Vagina (tissue), 2 donors: Measurements from ENCODE around the gene FOXF1. TPM values are rescaled to one million over a fixed set of nuclear protein-coding genes. Genes with fewer than 3 reads are reported as not detected.

Experiments used
- DNase-seq, 2 donors: peaks; one replicate each; pipeline ENCODE4 v3.0.0-alpha.2; 2017; ENCODE audit errors: extremely low spot score in 2 of 2
- H3K27ac ChIP-seq: fragments of 200-600 bp; sonication (generic); one replicate; pipeline ENCODE4 v1.5.1; 2019
- H3K27me3 ChIP-seq: fragments of 200-600 bp; sonication (generic); one replicate; pipeline ENCODE4 v1.5.1; 2019
- H3K36me3 ChIP-seq, 2 donors: fragments of 200-600 bp; sonication (generic); one replicate each; pipeline ENCODE4 v1.5.1; 2017 to 2019
- H3K4me1 ChIP-seq: fragments of 200-600 bp; sonication (generic); one replicate; pipeline ENCODE4 v1.5.1; 2019
- H3K4me3 ChIP-seq, 2 donors: fragments of 200-600 bp; sonication (generic); 1 replicate in 1 of 2; 2 replicates in 1 of 2; pipeline ENCODE4 v1.5.1; 2016 to 2019
- H3K9me3 ChIP-seq: fragments of 200-600 bp; sonication (generic); one replicate; pipeline ENCODE4 v1.5.1; 2019
- POLR2A ChIP-seq, 2 donors: fragments of 450-650 bp; IDR thresholded peaks; one replicate each; pipeline ENCODE4 v1.6.1; 2017; ENCODE audit warnings: antibody characterized with exemption in 2 of 2, mild to moderate bottlenecking in 2 of 2, moderate library complexity in 2 of 2
- POLR2AphosphoS5 ChIP-seq, 2 donors: sonication (generic); formaldehyde crosslinking; IDR thresholded peaks; one replicate each; pipeline ENCODE4 v1.9.0; 2017; ENCODE audit warnings: antibody characterized with exemption in 2 of 2, mild to moderate bottlenecking in 2 of 2, low read depth in 1 of 2; ENCODE audit not compliant: insufficient read depth in 1 of 2
- intact Hi-C: fragments of 100-400 bp; cut with DNase I; formaldehyde crosslinking; loops from one replicate; pipeline ENCODE4 v1.15.1; 2023
- total RNA-seq: library from RNA; depleted of rRNA; stranded (reverse); fragments of >200 nt; gene quantifications from one replicate; pipeline ENCODE4 v1.2.3, GENCODE V29; 2016
- TF ChIP-seq, protein P1 (sequence below), 3 experiments: fragments of 450-650 bp in 2 of 3; fragments of 200-600 bp in 1 of 3; sonication (generic) in 1 of 3; IDR thresholded peaks; one replicate each; pipeline ENCODE4 v1.5.1; 2017 to 2019; ENCODE audit warnings: antibody characterized with exemption in 3 of 3, mild to moderate bottlenecking in 2 of 3, moderate library complexity in 2 of 3

The FOXF1 gene
- total RNA-seq, 1 donor from 2014 or later: 26.0 TPM

DNA sequence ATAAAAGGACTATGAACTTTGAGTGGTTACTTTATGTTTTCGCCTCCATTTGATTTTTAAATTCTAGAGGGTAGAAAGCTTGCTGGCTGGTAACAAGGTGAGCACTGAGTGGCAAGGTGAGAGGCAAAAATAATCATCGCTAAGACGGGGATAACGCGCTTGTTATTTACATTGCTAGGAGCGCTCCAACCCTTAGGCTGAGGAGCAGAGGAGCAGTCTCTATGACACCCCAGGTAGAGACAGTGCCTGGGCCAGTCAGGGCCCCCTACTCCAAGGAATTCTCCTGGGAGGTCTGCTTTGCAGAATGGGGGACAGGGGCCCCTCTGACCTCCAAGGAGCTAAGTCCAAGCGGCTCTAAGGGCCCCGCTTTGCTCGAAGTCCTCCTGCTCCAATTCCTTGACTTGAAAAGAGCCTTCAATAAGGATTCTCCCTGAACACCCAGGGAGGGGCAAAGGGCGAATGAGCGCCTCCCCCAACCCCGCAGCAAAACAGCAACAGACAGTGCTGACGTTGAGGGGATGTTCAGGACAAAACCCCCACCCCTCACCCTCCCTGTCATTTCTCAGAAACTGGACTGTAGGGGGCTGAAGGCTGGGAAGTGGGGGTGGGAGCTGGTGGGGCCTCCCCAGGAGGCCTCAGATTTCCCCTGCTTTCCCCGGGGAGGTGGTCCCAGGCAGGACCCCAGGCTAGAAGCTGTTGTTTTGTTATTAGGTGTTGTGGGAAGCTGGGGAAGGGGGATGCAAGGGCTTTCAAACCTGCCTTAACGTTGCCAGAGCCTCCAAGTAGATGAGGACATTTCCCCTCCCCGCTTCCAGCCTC, 10.2 kb upstream of the FOXF1 start:
- intact Hi-C loops: no loop called here
- no peak overlapping the region for H3K27ac ChIP-seq
- TF ChIP-seq POLR2AphosphoS5 (IDR thresholded peaks at IDR 0.05; ENCODE audit: insufficient read depth in 1 of 2, low read depth in 1 of 2) (no peak), POLR2A (IDR thresholded peaks at IDR 0.05) (no peak)
- TF ChIP-seq, protein P1, sequence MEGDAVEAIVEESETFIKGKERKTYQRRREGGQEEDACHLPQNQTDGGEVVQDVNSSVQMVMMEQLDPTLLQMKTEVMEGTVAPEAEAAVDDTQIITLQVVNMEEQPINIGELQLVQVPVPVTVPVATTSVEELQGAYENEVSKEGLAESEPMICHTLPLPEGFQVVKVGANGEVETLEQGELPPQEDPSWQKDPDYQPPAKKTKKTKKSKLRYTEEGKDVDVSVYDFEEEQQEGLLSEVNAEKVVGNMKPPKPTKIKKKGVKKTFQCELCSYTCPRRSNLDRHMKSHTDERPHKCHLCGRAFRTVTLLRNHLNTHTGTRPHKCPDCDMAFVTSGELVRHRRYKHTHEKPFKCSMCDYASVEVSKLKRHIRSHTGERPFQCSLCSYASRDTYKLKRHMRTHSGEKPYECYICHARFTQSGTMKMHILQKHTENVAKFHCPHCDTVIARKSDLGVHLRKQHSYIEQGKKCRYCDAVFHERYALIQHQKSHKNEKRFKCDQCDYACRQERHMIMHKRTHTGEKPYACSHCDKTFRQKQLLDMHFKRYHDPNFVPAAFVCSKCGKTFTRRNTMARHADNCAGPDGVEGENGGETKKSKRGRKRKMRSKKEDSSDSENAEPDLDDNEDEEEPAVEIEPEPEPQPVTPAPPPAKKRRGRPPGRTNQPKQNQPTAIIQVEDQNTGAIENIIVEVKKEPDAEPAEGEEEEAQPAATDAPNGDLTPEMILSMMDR (IDR thresholded peaks at IDR 0.05): no peak
- no peak overlapping the region for H3K4me3 ChIP-seq
- H3K4me1 ChIP-seq: peaks cover 35% of the 10 kb centered on the region
- no peak for DNase-seq
- no peaks in the 10 kb centered on the region for H3K36me3 ChIP-seq
- peaks cover 23% of the 10 kb centered on the region for H3K27me3 ChIP-seq
- no peaks in the 10 kb centered on the region for H3K9me3 ChIP-seq

DNA sequence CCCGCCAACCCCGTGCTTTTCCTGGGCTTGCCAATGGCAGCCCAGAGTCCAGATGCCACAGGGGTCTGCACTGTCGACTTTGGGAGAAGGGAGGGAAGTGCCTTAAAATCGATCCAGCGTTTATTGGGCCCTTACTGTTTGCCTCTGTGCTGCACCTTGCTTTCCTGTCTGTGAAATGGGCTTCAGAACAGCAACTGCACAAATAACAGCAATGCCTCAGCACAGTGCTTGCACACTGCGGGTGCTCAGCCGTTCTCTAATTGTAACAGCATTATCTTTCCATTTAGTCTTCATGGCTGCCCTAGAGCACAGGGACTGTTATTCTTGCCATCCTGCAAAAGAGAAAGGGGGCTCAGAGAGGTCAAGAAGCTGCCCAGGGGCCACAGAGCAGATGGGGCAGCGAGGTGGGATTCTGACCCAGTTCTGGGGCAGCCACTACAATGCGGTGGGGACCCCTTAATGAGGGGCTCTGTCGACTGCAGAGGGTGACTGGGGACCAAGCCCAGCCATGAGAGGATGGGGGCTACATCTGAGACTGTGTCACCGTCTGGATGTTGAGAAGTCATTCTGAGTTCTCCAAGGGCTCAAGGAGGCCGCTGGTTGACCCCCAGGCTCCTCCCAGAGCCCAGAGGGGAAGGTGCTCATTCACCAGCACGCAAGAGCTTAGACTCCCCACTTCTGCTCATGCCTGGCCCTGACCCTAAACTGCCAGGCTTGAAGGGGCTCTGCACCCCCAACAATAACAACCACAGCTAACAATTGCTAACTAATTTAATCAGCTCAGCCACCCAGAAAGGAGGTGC, 9.4 kb upstream of the FOXF1 start:
- Histone ChIP-seq H3K27ac (no peak overlapping the region), H3K36me3 (no peaks in the 10 kb centered on the region), H3K4me3 (no peak overlapping the region), H3K27me3 (peaks cover 23% of the 10 kb centered on the region), H3K9me3 (no peaks in the 10 kb centered on the region), H3K4me1 (peaks cover 43% of the 10 kb centered on the region)
- intact Hi-C loops: no loop called here
- DNase-seq: no peak
- TF ChIP-seq, protein P1 (IDR thresholded peaks at IDR 0.05): no peak
- no peak for TF ChIP-seq POLR2A (IDR thresholded peaks at IDR 0.05)
- TF ChIP-seq POLR2AphosphoS5 (IDR thresholded peaks at IDR 0.05; ENCODE audit: insufficient read depth in 1 of 2, low read depth in 1 of 2): no peak

DNA sequence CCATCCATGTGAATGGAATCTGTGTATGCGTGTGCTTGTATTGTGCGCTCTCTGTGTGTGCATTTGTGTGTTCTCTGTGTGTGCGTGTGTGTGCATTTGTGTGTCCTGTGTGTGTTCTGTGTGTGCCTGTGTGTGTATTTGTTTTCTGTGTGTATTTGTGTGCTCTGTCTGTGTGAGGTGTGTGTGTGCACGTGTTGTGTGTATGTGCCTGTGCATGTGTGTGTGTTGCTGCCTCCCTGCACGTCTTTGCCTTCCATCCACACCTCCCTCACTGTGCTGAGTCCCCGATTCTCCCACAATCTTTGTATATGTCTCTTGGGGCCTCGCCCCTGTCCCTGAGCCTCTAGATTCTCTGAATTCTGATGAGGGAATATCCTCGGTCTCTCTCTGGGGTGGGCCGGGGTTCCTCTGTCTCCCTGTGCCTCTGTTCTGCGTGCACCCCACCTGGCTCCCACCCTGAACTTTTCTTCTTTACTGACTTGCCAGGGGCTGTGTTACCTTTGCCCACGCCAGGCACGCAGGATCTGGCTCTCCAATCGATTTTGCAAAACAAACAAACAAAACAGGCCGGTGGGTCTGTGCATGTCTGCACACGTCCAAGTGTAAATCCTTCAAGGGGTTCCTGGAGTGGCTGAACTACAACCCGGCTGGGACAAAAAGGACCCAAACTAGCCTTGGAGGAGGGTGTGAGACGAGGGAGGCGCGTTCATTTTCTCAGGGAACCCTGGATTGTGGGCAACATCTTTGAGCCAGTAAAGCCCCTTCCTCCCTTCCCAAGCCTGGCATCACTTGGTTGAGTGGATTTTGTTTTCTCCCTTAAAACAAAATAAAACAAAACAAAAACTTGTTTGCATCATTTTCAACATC, 8.1 kb upstream of the FOXF1 start:
- intact Hi-C loops: no loop called here
- Histone ChIP-seq H3K36me3 (no peaks in the 10 kb centered on the region), H3K27me3 (peaks cover 22% of the 10 kb centered on the region), H3K4me3 (no peak overlapping the region), H3K9me3 (no peaks in the 10 kb centered on the region), H3K27ac (no peak overlapping the region), H3K4me1 (peaks cover 49% of the 10 kb centered on the region)
- no peak for DNase-seq
- TF ChIP-seq, protein P1 (IDR thresholded peaks at IDR 0.05): no peak
- TF ChIP-seq POLR2AphosphoS5 (IDR thresholded peaks at IDR 0.05; ENCODE audit: insufficient read depth in 1 of 2, low read depth in 1 of 2) (no peak), POLR2A (IDR thresholded peaks at IDR 0.05) (no peak)

DNA sequence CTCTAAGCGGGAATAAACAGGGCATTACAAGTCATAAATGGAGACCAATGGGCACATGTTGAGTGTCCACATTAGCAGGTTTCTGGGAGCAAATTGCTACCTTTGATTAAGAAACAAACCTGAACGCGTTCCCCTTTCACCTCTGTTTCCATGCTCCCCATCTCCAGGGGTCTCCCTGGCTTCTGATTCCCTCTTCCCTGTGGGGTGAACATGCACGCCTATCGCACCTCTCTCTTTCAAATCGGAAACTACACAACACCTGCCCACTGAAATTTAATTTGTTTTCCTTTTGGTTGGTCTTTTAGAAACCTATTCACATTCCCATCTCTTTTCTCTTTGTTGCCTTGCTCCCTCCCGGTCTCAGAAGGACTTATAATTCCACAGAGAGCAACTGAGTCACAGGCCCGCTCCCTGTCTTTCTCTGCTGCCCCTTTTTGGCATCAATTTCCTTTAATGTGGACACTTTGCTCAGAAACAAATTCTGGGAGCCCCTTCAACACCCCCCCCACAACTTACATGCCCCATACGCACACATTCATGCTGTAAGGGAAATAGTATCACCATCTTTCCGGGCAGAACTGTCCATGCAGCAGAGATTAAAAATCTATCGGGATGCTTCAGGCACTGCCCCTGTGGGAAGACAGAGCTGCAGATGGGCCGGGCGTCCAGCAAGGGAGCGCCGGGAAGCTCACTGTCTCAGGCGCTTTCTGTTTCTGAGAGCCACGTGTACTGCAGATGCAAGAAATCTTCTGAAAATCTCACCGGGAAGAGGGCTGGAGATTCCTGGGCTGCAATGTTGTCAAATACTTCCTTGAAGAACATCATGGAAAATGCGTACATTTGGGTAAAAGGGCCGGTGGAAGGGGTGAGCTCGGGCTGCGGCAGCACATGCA, 7.2 kb upstream of the FOXF1 start:
- no peak for DNase-seq
- Histone ChIP-seq H3K9me3 (no peaks in the 10 kb centered on the region), H3K27me3 (peaks cover 13% of the 10 kb centered on the region), H3K4me3 (no peak overlapping the region), H3K4me1 (peaks cover 49% of the 10 kb centered on the region), H3K36me3 (no peaks in the 10 kb centered on the region), H3K27ac (no peak overlapping the region)
- intact Hi-C loops: no loop called here
- TF ChIP-seq, protein P1 (IDR thresholded peaks at IDR 0.05): no peak
- TF ChIP-seq POLR2AphosphoS5 (IDR thresholded peaks at IDR 0.05; ENCODE audit: insufficient read depth in 1 of 2, low read depth in 1 of 2): no peak
- TF ChIP-seq POLR2A (IDR thresholded peaks at IDR 0.05): no peak
